Forelimb muscle (tissue), 1 donor: ENCODE measurements around the gene PRR20A. TPM values are rescaled to one million over a fixed set of nuclear protein-coding genes. Genes with fewer than 3 reads are reported as not detected.
A peak's percentile ranks its signal among the peaks of the same experiment; 100 is the strongest.
"Not testable (repeated sequence)": the region's sequence is repeated elsewhere in the genome, so short reads cannot be mapped to it uniquely, and the experiment has no call there.

Experiments
- DNase-seq: peaks from one replicate; pipeline ENCODE4 v3.0.0-alpha.2; 2013; ENCODE audit warnings: low read depth
- polyA plus RNA-seq: library from polyadenylated mRNA; unstranded; fragments of 120-200 nt; gene quantifications from one replicate; pipeline ENCODE4 v1.2.1, GENCODE V29; 2013; ENCODE audit not compliant: insufficient read length

The PRR20A gene
- not detected for polyA plus RNA-seq

- not testable (repeated sequence) for DNase-seq
These were observed at the start of gene PRR20A for GRCh38 chr13:57140235-57140968. PRR20A (plus strand) TSS chr13:57140918; CDS start chr13:57141305, 387 bp downstream.

GRCh38 chr13:57114945-57115344, 25.8 kb upstream of the PRR20A start:
- no peak for DNase-seq

GRCh38 chr13:57123681-57124080, 17.0 kb upstream of the PRR20A start:
- peak; percentile 48 for DNase-seq

GRCh38 chr13:57128909-57129308, 11.8 kb upstream of the PRR20A start:
- no peak for DNase-seq

- DNase-seq: no peak
These were observed 4.6 kb upstream of the PRR20A start for GRCh38 chr13:57136093-57136492.

GRCh38 chr13:57137585-57137984, 3.1 kb upstream of the PRR20A start:
- no peak for DNase-seq

- no peak for DNase-seq
These were observed 1.7 kb upstream of the PRR20A start for GRCh38 chr13:57138988-57139387.

- DNase-seq: not testable (repeated sequence)
These were observed 937 bp upstream of the PRR20A start for GRCh38 chr13:57139781-57140180.

- not testable (repeated sequence) for DNase-seq
These were observed 6.5 kb downstream of the PRR20A start, which contains the start of gene PRR20B for GRCh38 chr13:57147188-57147587. PRR20B (plus strand) TSS chr13:57147488; CDS start chr13:57147875, 387 bp downstream.

- not testable (repeated sequence) for DNase-seq
These were observed 7.4 kb downstream of the PRR20A start for GRCh38 chr13:57148106-57148505.

- DNase-seq: not testable (repeated sequence)
These were observed 13.0 kb downstream of the PRR20A start, which contains the start of gene PRR20C for GRCh38 chr13:57153761-57154160. PRR20C (plus strand) TSS chr13:57154061; CDS start chr13:57154448, 387 bp downstream.

- DNase-seq: not testable (repeated sequence)
These were observed 19.6 kb downstream of the PRR20A start, which contains the start of gene PRR20D for GRCh38 chr13:57160332-57160731. PRR20D (plus strand) TSS chr13:57160632; CDS start chr13:57161019, 387 bp downstream.

- not testable (repeated sequence) for DNase-seq
These were observed 26.2 kb downstream of the PRR20A start, which contains the start of gene PRR20E for GRCh38 chr13:57166897-57167296. PRR20E (plus strand) TSS chr13:57167197; CDS start chr13:57167584, 387 bp downstream.

- no peak for DNase-seq
These were observed 50.9 kb downstream of the PRR20A start for GRCh38 chr13:57191667-57192066.

Other genes with a start within 250 kb of the PRR20A start
- gene PRR20B, start 6.6 kb downstream of the PRR20A start, polyA plus RNA-seq: not detected
- not detected for gene PRR20C, start 13.1 kb downstream of the PRR20A start, polyA plus RNA-seq
- not detected for gene PRR20D, start 19.7 kb downstream of the PRR20A start, polyA plus RNA-seq
- gene PRR20E, start 26.3 kb downstream of the PRR20A start, polyA plus RNA-seq: not detected